Endodermal cell (in vitro differentiated cells): ENCODE results near the gene SPTLC3. TPM values are rescaled to one million over a fixed set of nuclear protein-coding genes. Genes with fewer than 3 reads are reported as not detected.

Experiments used
- DNase-seq: peaks from one replicate; pipeline ENCODE4 v3.0.0-alpha.2; 2017
- H3K27ac ChIP-seq: 2 replicates; pipeline ENCODE4 v1.5.1; 2013; ENCODE audit warnings: mild to moderate bottlenecking, low read depth, low read length, moderate library complexity
- H3K27me3 ChIP-seq: 2 replicates; pipeline ENCODE4 v1.6.1; 2013; ENCODE audit warnings: mild to moderate bottlenecking, low read length, moderate library complexity; ENCODE audit not compliant: insufficient read depth, control insufficient read depth, poor library complexity, severe bottlenecking
- H3K36me3 ChIP-seq: 2 replicates; pipeline ENCODE4 v1.7.0; 2013; ENCODE audit warnings: mild to moderate bottlenecking, low read length, moderate library complexity; ENCODE audit not compliant: control insufficient read depth, insufficient read depth
- H3K4me1 ChIP-seq: one replicate; pipeline ENCODE4 v1.7.0; 2013; ENCODE audit warnings: low read length; ENCODE audit not compliant: control insufficient read depth, insufficient read depth
- H3K4me3 ChIP-seq: 2 replicates; pipeline ENCODE4 v1.5.1; 2013; ENCODE audit warnings: mild to moderate bottlenecking, low read length, moderate library complexity
- H3K9ac ChIP-seq: 2 replicates; pipeline ENCODE4 v1.6.1; 2013; ENCODE audit warnings: mild to moderate bottlenecking, low read length, moderate library complexity; ENCODE audit not compliant: poor library complexity, severe bottlenecking; ENCODE audit errors: extremely low read depth
- H3K9me3 ChIP-seq: 2 replicates; pipeline ENCODE4 v1.6.1; 2013; ENCODE audit warnings: mild to moderate bottlenecking, low read length, moderate library complexity; ENCODE audit not compliant: control insufficient read depth
- H3K27ac Mint-ChIP-seq: 2 replicates; pipeline ENCODE4 v1.8.0; 2020; ENCODE audit warnings: mixed read lengths
- H3K27me3 Mint-ChIP-seq: 2 replicates; pipeline ENCODE4 v1.8.0; 2021; ENCODE audit warnings: mild to moderate bottlenecking, mixed read lengths; ENCODE audit not compliant: insufficient read depth
- H3K36me3 Mint-ChIP-seq: 2 replicates; pipeline ENCODE4 v1.8.0; 2020; ENCODE audit warnings: low read depth, mixed read lengths
- H3K4me1 Mint-ChIP-seq: 2 replicates; pipeline ENCODE4 v1.8.0; 2020; ENCODE audit warnings: mixed read lengths
- H3K4me3 Mint-ChIP-seq: 2 replicates; pipeline ENCODE4 v1.8.0; 2020; ENCODE audit warnings: mild to moderate bottlenecking, moderate library complexity, mixed read lengths
- H3K9me3 Mint-ChIP-seq: 2 replicates; pipeline ENCODE4 v1.8.0; 2020; ENCODE audit warnings: mild to moderate bottlenecking, mixed read lengths
- CTCF ChIP-seq: fragments of 200-600 bp; sonication (generic); conservative IDR thresholded peaks from 2 replicates; pipeline ENCODE4 v1.5.0; 2021; ENCODE audit warnings: antibody characterized with exemption, mild to moderate bottlenecking
- WGBS, 2 experiments: methylation state at CpG; one replicate each; pipeline versions ENCODE4 v1.1.5 to v1.1.7; 2013; ENCODE audit warnings: missing lambda C conversion rate in 2 of 2, mixed read lengths in 1 of 2; ENCODE audit not compliant: insufficient coverage in 1 of 2, insufficient read length in 1 of 2; 5-methylcytosine and 5-hydroxymethylcytosine counted together
- total RNA-seq, 2 donors: library from RNA; stranded (reverse); fragmentation: NEBNext Ultra II Directional in 1 of 2; extraction: Animal tissue kit (Norgen Biotek cat#: 25700) in 1 of 2; gene quantifications; 2 replicates in 1 of 2; 3 replicates in 1 of 2; pipeline ENCODE4 v1.2.1, GENCODE V29; 2021

Gene SPTLC3
- total RNA-seq, 2 donors from 2014 or later = 1.6 TPM

GRCh38 chr20:13007596-13007995, 1.2 kb upstream of the SPTLC3 start:
- Histone ChIP-seq H3K9me3 (no peaks in the 10 kb centered on the region), H3K4me1 (no peaks in the 10 kb centered on the region), H3K4me3 (no peak overlapping the region), H3K9ac (no peak overlapping the region), H3K27me3 (no peaks in the 10 kb centered on the region), H3K36me3 (no peaks in the 10 kb centered on the region), H3K27ac (no peak overlapping the region)
- 64 to 100% methylated on average over 1 to 3 of the region's 3 CpGs for WGBS, 2 experiments
- Mint-ChIP-seq H3K36me3 (no peaks in the 10 kb centered on the region), H3K27ac (no peak overlapping the region), H3K9me3 (no peaks in the 10 kb centered on the region), H3K27me3 (no peaks in the 10 kb centered on the region), H3K4me1 (peaks cover 11% of the 10 kb centered on the region), H3K4me3 (no peak overlapping the region)
- TF ChIP-seq CTCF = no peak
- DNase-seq = no peak

DNA sequence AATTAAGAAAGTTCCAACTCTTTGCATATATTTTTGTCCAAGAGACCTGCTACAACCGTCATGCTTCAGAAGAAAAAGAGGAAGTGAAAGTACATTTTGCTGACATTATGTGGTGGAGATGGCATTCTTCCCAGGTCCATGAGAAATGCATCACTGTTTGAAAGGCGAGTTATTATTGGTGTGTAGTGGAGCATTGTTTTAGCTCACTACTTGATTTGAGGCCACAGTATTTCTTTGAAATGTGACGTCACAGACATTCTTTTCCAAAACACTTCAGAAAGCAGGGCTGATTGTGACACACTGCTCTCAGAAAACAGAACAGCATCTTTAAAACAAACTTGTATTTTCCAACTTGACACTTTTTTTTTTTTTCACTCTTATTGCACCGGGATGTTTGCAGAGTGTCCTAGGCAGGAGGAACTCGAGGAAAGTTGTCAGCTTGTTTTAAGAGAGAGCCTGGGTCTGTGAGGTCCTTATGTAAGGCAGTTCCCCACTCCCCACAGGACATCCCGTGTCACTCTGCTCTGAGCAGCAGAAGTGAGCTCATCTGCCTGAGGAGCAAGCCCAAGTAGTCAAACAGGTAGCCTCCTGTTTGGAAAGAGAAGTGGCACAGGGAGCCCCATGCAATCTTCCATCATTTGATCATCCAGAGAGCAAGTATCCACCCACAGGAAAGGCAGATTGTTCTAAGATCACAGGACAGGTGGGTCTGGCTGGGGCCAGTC, 1.1 kb downstream of the SPTLC3 start:
- H3K9me3 Mint-ChIP-seq = no peaks in the 10 kb centered on the region
- H3K27ac ChIP-seq = no peak overlapping the region
- H3K9ac ChIP-seq = no peak overlapping the region
- no peak overlapping the region for H3K27ac Mint-ChIP-seq
- 75 to 81% methylated on average over 2 to 6 of the region's 6 CpGs for WGBS, 2 experiments
- no peak overlapping the region for H3K4me3 ChIP-seq
- H3K36me3 ChIP-seq = no peaks in the 10 kb centered on the region
- no peak for DNase-seq
- H3K9me3 ChIP-seq = no peaks in the 10 kb centered on the region
- H3K27me3 Mint-ChIP-seq = no peaks in the 10 kb centered on the region
- H3K4me1 ChIP-seq = no peaks in the 10 kb centered on the region
- no peak overlapping the region for H3K4me3 Mint-ChIP-seq
- peaks cover 14% of the 10 kb centered on the region for H3K4me1 Mint-ChIP-seq
- TF ChIP-seq CTCF = no peak
- no peaks in the 10 kb centered on the region for H3K27me3 ChIP-seq
- no peaks in the 10 kb centered on the region for H3K36me3 Mint-ChIP-seq

GRCh38 chr20:13012886-13013285, 4.1 kb downstream of the SPTLC3 start:
- H3K27ac Mint-ChIP-seq = no peak overlapping the region
- H3K36me3 ChIP-seq = no peaks in the 10 kb centered on the region
- WGBS, 2 experiments = 50% methylated on average over 1 of the region's 1 CpG; no CpG with 5 or more reads in 1 of the 2 experiments
- H3K4me3 ChIP-seq = no peak overlapping the region
- H3K36me3 Mint-ChIP-seq = no peaks in the 10 kb centered on the region
- no peaks in the 10 kb centered on the region for H3K4me1 ChIP-seq
- no peak for TF ChIP-seq CTCF
- peaks cover 14% of the 10 kb centered on the region for H3K4me1 Mint-ChIP-seq
- H3K27me3 Mint-ChIP-seq = no peaks in the 10 kb centered on the region
- no peak for DNase-seq
- no peaks in the 10 kb centered on the region for H3K27me3 ChIP-seq
- no peak overlapping the region for H3K9ac ChIP-seq
- H3K9me3 Mint-ChIP-seq = no peaks in the 10 kb centered on the region
- H3K4me3 Mint-ChIP-seq = no peak overlapping the region
- H3K27ac ChIP-seq = peak overlapping the region; percentile 45
- no peaks in the 10 kb centered on the region for H3K9me3 ChIP-seq
